ENCODE measurements around the gene RBMS3. TPM values are rescaled to one million over a fixed set of nuclear protein-coding genes. Genes with fewer than 3 reads are reported as not detected.

The RBMS3 gene
- total RNA-seq, 1 experiment from 2014 or later = 5.9 TPM

- ChIA-PET CTCF (interaction anchor here (0.6 kb wide), 1 partner anchor 12 kb away, joined by 3 read pairs; no protein-coding TSS in a partner anchor), POLR2A (ENCODE audit: low non-redundant PET) (no interaction called here)
- DNase-seq (ENCODE audit: low spot score) = no peak
- H3K4me1 ChIP-seq (ENCODE audit: insufficient read depth, low read length, poor library complexity, severe bottlenecking) = no peaks in the 10 kb centered on the region
- no peak overlapping the region for H3K4me3 ChIP-seq (ENCODE audit: low read depth, low read length, poor library complexity, severe bottlenecking)
- H3K9me3 ChIP-seq (ENCODE audit: low read depth, low read length, poor library complexity, severe bottlenecking) = no peaks in the 10 kb centered on the region
- intact Hi-C loops (cut with micrococcal nuclease; ENCODE audit: unreplicated experiment) = no loop called here
- H3K27me3 ChIP-seq (replicated peaks; ENCODE audit: insufficient read depth, low read depth, low read length, poor library complexity) = no peaks in the 10 kb centered on the region
- no TSS peak for BruUV-seq (replicated peaks)
- no peak overlapping the region for H3K27ac ChIP-seq (ENCODE audit: low read depth, low read length, poor library complexity, severe bottlenecking)
- H3K36me3 ChIP-seq (ENCODE audit: insufficient read depth, low read length, poor library complexity, severe bottlenecking) = no peaks in the 10 kb centered on the region
- no peak for TF ChIP-seq EZH2 (IDR thresholded peaks at IDR 0.05; ENCODE audit: borderline replicate concordance, low read depth, low read length, poor library complexity, severe bottlenecking)
Measured at GRCh38 chr3:29942297-29942696, 661.4 kb downstream of the RBMS3 start.

DNA sequence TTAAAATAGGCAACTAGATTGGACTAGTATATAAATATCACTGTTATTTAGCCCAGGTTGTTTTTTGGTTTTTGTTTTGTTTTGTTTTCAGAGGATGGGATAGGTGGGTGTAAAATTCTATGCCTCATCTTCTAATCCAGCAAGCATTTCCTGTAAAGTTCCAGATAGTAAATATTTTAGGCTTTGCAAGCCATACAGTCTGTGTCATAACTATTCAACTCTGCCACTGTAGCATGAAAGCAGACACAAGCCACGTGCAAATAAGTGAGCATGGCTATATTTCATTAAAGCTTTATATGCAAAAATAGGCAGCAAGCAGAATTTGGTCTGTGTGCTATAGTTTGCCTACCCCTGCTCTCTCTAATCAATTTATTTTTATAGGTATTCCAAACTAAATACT, 668.3 kb downstream of the RBMS3 start:
- Histone ChIP-seq H3K27me3 (replicated peaks; ENCODE audit: insufficient read depth, low read depth, low read length, poor library complexity) (no peaks in the 10 kb centered on the region), H3K4me3 (ENCODE audit: low read depth, low read length, poor library complexity, severe bottlenecking) (no peak overlapping the region), H3K36me3 (ENCODE audit: insufficient read depth, low read length, poor library complexity, severe bottlenecking) (no peaks in the 10 kb centered on the region), H3K4me1 (ENCODE audit: insufficient read depth, low read length, poor library complexity, severe bottlenecking) (peaks cover 28% of the 10 kb centered on the region), H3K27ac (ENCODE audit: low read depth, low read length, poor library complexity, severe bottlenecking) (no peak overlapping the region), H3K9me3 (ENCODE audit: low read depth, low read length, poor library complexity, severe bottlenecking) (no peaks in the 10 kb centered on the region)
- CTCF ChIA-PET = no interaction called here
- intact Hi-C loops (cut with micrococcal nuclease; ENCODE audit: unreplicated experiment) = no loop called here
- no peak for TF ChIP-seq CTCF (conservative IDR thresholded peaks at IDR 0.05; ENCODE audit: low read depth, low read length)
- TF ChIP-seq EZH2 (IDR thresholded peaks at IDR 0.05; ENCODE audit: borderline replicate concordance, low read depth, low read length, poor library complexity, severe bottlenecking) = no peak
- peak; percentile 60 for DNase-seq (ENCODE audit: low spot score)
- POLR2A ChIA-PET (ENCODE audit: low non-redundant PET) = no interaction called here
- BruUV-seq (replicated peaks) = no TSS peak

GRCh38 chr3:29949940-29950616, 669.2 kb downstream of the RBMS3 start:
- no peak overlapping the region for H3K27ac ChIP-seq (ENCODE audit: low read depth, low read length, poor library complexity, severe bottlenecking)
- POLR2A ChIA-PET (ENCODE audit: low non-redundant PET) = no interaction called here

More at GRCh38 chr3:29949940-29950616, 669.2 kb downstream of the RBMS3 start:
- Histone ChIP-seq H3K9me3 (ENCODE audit: low read depth, low read length, poor library complexity, severe bottlenecking) (no peaks in the 10 kb centered on the region), H3K4me3 (ENCODE audit: low read depth, low read length, poor library complexity, severe bottlenecking) (no peak overlapping the region), H3K36me3 (ENCODE audit: insufficient read depth, low read length, poor library complexity, severe bottlenecking) (no peaks in the 10 kb centered on the region), H3K27me3 (replicated peaks; ENCODE audit: insufficient read depth, low read depth, low read length, poor library complexity) (no peaks in the 10 kb centered on the region), H3K4me1 (ENCODE audit: insufficient read depth, low read length, poor library complexity, severe bottlenecking) (peaks cover 28% of the 10 kb centered on the region)
- CTCF ChIA-PET = no interaction called here
- DNase-seq (ENCODE audit: low spot score) = no peak
- intact Hi-C loops (cut with micrococcal nuclease; ENCODE audit: unreplicated experiment) = no loop called here
- TF ChIP-seq EZH2 (IDR thresholded peaks at IDR 0.05; ENCODE audit: borderline replicate concordance, low read depth, low read length, poor library complexity, severe bottlenecking) = no peak
- no peak for TF ChIP-seq CTCF (conservative IDR thresholded peaks at IDR 0.05; ENCODE audit: low read depth, low read length)
- BruUV-seq (replicated peaks) = no TSS peak

Data from A673 (cell line).